NCI-H345 (cell line): ENCODE results near the gene LPAR4.
"Not testable (repeated sequence)": the region's sequence is repeated elsewhere in the genome, so short reads cannot be mapped to it uniquely, and the experiment has no call there.

ENCODE experiments used
- DNase-seq: peaks from one replicate; lab custom pipeline; 2025; lab: John Stamatoyannopoulos, UW

The LPAR4 gene

GRCh38 chrX:78747489-78747888 is at the start of gene LPAR4:
TSS of gene LPAR4 (plus strand) at chrX:78747720. CDS start at chrX:78754870, 7,150 bp downstream.
- no peak for DNase-seq

- DNase-seq, result no peak
These were observed 41.4 kb upstream of the LPAR4 start for GRCh38 chrX:78706071-78706470.

- DNase-seq, result no peak
These were observed 39.3 kb upstream of the LPAR4 start for GRCh38 chrX:78708262-78708661.

- no peak for DNase-seq
These were observed 38.7 kb upstream of the LPAR4 start for GRCh38 chrX:78708816-78709215.

- DNase-seq, result no peak
These were observed 37.3 kb upstream of the LPAR4 start for GRCh38 chrX:78710171-78710570.

- DNase-seq, result no peak
These were observed 35.2 kb upstream of the LPAR4 start for GRCh38 chrX:78712336-78712735.

GRCh38 chrX:78725287-78725686 is 22.2 kb upstream of the LPAR4 start:
- no peak for DNase-seq

GRCh38 chrX:78746496-78746895 is 1.0 kb upstream of the LPAR4 start:
- no peak for DNase-seq

- no peak for DNase-seq
These were observed 451 bp downstream of the LPAR4 start for GRCh38 chrX:78747971-78748370.

GRCh38 chrX:78748846-78749245 is 1.3 kb downstream of the LPAR4 start:
- DNase-seq, result no peak

GRCh38 chrX:78753571-78753970 is 6.1 kb downstream of the LPAR4 start:
- no peak for DNase-seq

GRCh38 chrX:78754917-78755316 is 7.4 kb downstream of the LPAR4 start:
- DNase-seq, result no peak

GRCh38 chrX:78759081-78759480 is 11.6 kb downstream of the LPAR4 start:
- DNase-seq, result no peak

GRCh38 chrX:78769101-78769755 is 21.7 kb downstream of the LPAR4 start:
- no peak for DNase-seq

GRCh38 chrX:78769946-78770345 is 22.4 kb downstream of the LPAR4 start:
- DNase-seq, result no peak

GRCh38 chrX:78796916-78797315 is 49.4 kb downstream of the LPAR4 start:
- DNase-seq, result no peak

- no peak for DNase-seq
These were observed 52.6 kb downstream of the LPAR4 start for GRCh38 chrX:78800114-78800513.

GRCh38 chrX:78800694-78801093 is 53.2 kb downstream of the LPAR4 start:
- no peak for DNase-seq

- no peak for DNase-seq
These were observed 54.0 kb downstream of the LPAR4 start for GRCh38 chrX:78801522-78801921.

GRCh38 chrX:78802526-78802925 is 55.0 kb downstream of the LPAR4 start:
- DNase-seq, result not testable (repeated sequence)
